ENCODE results near the gene DCAKD. TPM values are rescaled to one million over a fixed set of nuclear protein-coding genes. Genes with fewer than 3 reads are reported as not detected.

The DCAKD gene
- total RNA-seq, 1 experiment from 2014 or later = 48.3 TPM

GRCh38 chr17:45081047-45081703 lies 29.7 kb upstream of the DCAKD start:
- H3K79me1 ChIP-seq (ENCODE audit: insufficient read depth, low read depth, low read length, poor library complexity, severe bottlenecking) = no peaks in the 10 kb centered on the region
- Mint-ChIP-seq H3K4me3 (no peak overlapping the region), H3K9me3 (no peaks in the 10 kb centered on the region), H3K27me3 (ENCODE audit: low read depth) (no peaks in the 10 kb centered on the region), H3K36me3 (ENCODE audit: insufficient read depth in 1 of 3, low read depth in 3 of 3) (peaks cover 15 to 61% (median 48%) of the 10 kb centered on the region in 3 experiments; a peak in 6 of 7 replicates), H3K27ac (peak overlapping the region in 1 of 3 experiments; percentile 51; a peak in 1 of 7 replicates), H3K4me1 (no peaks in the 10 kb centered on the region; a peak in 1 of 4 replicates)
- no peak overlapping the region for H3K56ac ChIP-seq (ENCODE audit: insufficient read length, low read depth, low read length)
- no peak overlapping the region for H2AK5ac ChIP-seq (ENCODE audit: insufficient read length, low read length)
- no peak overlapping the region for H3K27ac ChIP-seq (ENCODE audit: insufficient read length, low read depth, low read length)
- H3K79me2 ChIP-seq (ENCODE audit: insufficient read depth, low read length) = no peaks in the 10 kb centered on the region; the same call in 1 of the 2 replicates
- H4K91ac ChIP-seq (ENCODE audit: insufficient read length, low read depth, low read length) = no peak overlapping the region
- no peak overlapping the region for H2BK120ac ChIP-seq (ENCODE audit: low read depth, low read length, poor library complexity, severe bottlenecking)
- no peak overlapping the region for H3K14ac ChIP-seq (ENCODE audit: insufficient read depth, low read length)
- H3K9me3 ChIP-seq (ENCODE audit: control insufficient read depth, low read depth, low read length) = no peaks in the 10 kb centered on the region
- no peaks in the 10 kb centered on the region for H3K23me2 ChIP-seq (ENCODE audit: insufficient read length, low read depth, low read length, poor library complexity, severe bottlenecking)
- H3K4ac ChIP-seq (ENCODE audit: low read depth, low read length) = no peak overlapping the region
- H4K8ac ChIP-seq (replicated peaks; ENCODE audit: insufficient read length, low read depth, low read length) = no peak overlapping the region
- H2AFZ ChIP-seq (ENCODE audit: low read length) = no peak overlapping the region
- no peaks in the 10 kb centered on the region for H3K27me3 ChIP-seq (ENCODE audit: insufficient read depth, low read length)
- no peak overlapping the region for H3K4me2 ChIP-seq (ENCODE audit: insufficient read depth, insufficient read length, low read length)
- no peak overlapping the region for H2BK20ac ChIP-seq (ENCODE audit: low read depth, low read length, poor library complexity, severe bottlenecking)
- no peak for DNase-seq
- H3K4me1 ChIP-seq (ENCODE audit: insufficient read depth, low read length) = no peaks in the 10 kb centered on the region; the same call in 1 of the 2 replicates
- no peak overlapping the region for H2BK5ac ChIP-seq (ENCODE audit: insufficient read length, low read length)
- WGBS (ENCODE audit: extremely low coverage, insufficient read length, low lambda C conversion rate) = no CpG with 5 or more reads among the region's 6 CpGs
- no peaks in the 10 kb centered on the region for H4K20me1 ChIP-seq (ENCODE audit: control insufficient read depth, insufficient read depth, insufficient read length)
- no peak for TF ChIP-seq CTCF (conservative IDR thresholded peaks at IDR 0.05)
- H3K18ac ChIP-seq (ENCODE audit: insufficient read length, low read depth, low read length) = no peak overlapping the region
- H2BK12ac ChIP-seq (ENCODE audit: insufficient read length, low read depth, low read length) = no peak overlapping the region
- no peak overlapping the region for H3K23ac ChIP-seq (ENCODE audit: insufficient read length, low read depth, low read length)
- no peak overlapping the region for H3K9ac ChIP-seq (ENCODE audit: extremely low read depth, insufficient read length, low read length)
- H2BK15ac ChIP-seq (ENCODE audit: low read depth, low read length) = no peak overlapping the region
- H4K5ac ChIP-seq (ENCODE audit: insufficient read length, low read depth, low read length) = no peak overlapping the region
- no peak overlapping the region for H3T11ph ChIP-seq (ENCODE audit: low read length)

Data from H9 (cell line).